Hypothalamus (tissue), 51 donors: ENCODE results near the gene IL19.

Source experiments
- DNase-seq, 51 donors: peaks; one replicate each; lab custom pipeline; 2025; lab: John Stamatoyannopoulos, UW

Gene IL19, protein sequence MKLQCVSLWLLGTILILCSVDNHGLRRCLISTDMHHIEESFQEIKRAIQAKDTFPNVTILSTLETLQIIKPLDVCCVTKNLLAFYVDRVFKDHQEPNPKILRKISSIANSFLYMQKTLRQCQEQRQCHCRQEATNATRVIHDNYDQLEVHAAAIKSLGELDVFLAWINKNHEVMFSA

DNA sequence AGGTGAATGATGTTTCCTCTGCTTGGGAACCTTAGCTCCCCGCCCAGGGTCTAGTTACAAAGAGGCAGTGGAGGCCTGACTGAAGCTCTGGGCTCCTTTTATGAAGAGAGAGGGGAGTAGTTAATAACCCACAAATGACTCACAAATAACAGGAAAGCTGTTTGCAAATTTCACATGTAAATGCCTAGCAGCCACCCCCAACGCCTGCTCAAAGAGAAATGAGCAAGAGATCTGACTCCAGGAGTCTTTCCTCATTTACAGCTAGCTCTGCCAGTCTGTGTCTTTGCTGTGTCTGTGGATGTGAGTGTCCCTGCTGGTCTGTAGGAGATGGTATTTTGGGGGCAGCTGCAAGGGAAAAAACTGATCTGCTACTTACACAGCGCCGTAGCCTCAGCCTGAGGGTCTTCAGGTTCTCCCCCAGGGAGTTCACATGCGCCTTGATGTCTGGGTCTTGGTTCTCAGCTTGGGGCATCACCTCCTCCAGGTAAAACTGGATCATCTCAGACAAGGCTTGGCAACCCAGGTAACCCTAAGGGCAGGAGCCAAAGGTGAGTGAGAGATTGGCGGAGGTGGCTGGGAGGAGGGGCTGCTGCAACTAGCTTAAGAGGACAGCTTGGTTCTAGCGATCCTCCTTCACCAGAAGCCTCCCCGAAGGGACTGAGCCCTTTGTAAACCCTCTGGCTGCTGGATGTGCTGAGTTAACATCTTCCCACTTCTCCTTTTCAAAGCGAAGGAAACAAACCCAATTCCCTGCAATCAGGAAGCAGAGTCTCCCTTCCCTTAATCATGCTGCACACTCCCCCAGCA is at the start of gene IL19:
TSS of gene IL19 (plus strand) at position 243 of the 807 bp plus-strand sequence. CDS start 65,890 bp downstream, outside the sequence.
- DNase-seq, result peak in 3 of 51 donors; percentile 4 to 7 (median 5)

DNA sequence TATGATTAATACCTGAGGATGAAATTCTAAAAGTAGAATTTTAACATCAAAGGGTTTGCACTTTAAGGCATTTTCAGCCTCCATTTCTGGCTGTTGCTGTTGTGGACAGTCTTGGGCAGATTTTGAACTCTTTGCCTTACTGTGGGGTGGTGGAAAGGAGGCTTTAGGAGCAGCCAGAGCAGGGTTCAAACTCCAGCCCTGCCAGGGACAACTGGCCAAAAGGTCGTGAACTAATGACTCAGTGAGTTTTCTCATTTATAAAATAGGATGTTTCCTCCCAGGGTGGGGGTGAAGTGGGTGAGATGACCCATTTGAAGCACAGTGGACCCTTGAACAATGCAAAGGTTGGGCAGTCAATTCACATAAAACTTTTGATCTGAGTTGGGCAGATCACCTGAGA is 49.1 kb upstream of the IL19 start:
- DNase-seq, result no peak

DNA sequence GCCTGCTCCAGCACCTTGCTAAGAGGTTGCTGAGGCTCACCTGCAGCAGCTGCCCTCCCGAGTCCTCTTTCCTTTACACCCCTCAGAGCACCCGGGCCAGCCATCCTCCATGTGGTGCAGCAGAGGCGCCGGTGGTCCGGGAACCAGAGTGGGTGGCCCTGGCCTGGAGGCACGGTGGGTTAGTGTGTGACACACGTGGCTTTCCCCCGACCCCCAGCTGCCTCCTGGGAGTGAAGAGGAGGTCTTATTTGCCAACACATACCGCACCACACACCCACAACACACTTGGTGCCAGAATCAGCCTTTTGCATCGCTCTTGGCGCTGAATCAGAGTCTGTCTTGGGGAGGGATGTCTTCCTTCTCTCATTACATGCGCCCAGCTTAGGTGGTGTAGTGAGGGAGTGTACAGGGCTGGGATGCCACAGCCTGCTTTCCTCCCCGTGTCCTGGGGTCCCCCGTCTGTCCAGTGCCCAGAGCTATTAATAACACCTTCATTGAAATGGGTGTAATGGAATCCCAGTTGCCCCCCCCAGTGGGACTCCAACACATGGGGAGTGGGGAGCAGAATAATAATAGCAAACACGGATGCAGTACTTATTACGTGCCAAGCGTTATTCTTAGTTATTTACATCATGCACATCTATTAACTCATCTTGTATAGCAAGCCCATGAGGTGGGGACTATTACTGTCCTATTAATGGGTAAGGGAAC is 47.7 kb upstream of the IL19 start:
- DNase-seq, result no peak

DNA sequence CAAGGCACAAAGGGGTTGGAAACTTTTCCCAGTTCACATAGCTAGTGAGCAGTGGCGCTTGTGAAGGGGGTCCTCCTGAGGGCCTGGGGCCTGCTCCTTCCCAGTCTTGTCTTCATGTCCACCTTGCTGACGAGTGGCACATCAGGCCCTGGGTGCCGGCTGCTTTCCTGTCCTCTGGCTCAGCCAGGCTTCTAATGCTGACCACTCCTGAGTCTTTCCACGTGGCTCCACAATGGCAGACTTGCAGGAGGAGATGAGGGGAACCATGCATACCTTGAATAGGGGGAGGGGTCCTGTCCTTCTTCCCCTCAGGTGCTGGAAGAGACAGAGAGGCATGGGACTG is 47.1 kb upstream of the IL19 start:
- no peak for DNase-seq

DNA sequence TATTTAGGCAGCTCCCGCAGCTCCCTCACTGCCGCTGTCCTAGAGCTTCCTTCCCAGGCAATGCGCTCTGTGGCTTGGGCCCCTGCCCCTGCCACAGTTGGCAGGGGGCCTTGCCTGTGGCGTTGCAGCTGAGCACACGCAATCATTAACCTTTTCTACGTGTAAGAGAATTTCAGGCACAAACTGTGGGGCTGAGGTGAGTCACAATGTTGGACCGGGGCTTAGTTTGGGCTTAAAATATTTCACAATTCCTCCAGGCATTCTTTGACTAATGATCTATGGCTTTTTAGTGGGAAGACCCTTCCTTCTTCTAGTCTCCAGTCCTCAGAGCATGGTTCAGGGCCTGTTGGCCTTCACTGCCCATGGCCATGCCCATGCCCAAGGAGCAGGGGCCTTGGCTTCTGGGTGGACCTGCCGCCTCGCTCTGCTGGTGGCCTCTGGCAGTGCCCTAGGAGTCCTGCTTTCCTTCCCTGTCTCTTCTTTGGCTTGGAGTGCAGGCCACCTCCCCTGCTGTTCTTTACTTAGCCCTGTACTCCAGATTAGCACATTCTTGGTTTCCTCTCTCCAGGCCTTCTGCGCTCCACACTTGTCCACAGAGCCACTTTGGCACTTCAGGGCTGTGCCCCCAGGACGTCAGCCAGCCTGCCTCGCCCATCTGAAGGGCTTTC is 46.6 kb upstream of the IL19 start:
- peak in 1 of 51 donors; percentile 21 for DNase-seq

DNA sequence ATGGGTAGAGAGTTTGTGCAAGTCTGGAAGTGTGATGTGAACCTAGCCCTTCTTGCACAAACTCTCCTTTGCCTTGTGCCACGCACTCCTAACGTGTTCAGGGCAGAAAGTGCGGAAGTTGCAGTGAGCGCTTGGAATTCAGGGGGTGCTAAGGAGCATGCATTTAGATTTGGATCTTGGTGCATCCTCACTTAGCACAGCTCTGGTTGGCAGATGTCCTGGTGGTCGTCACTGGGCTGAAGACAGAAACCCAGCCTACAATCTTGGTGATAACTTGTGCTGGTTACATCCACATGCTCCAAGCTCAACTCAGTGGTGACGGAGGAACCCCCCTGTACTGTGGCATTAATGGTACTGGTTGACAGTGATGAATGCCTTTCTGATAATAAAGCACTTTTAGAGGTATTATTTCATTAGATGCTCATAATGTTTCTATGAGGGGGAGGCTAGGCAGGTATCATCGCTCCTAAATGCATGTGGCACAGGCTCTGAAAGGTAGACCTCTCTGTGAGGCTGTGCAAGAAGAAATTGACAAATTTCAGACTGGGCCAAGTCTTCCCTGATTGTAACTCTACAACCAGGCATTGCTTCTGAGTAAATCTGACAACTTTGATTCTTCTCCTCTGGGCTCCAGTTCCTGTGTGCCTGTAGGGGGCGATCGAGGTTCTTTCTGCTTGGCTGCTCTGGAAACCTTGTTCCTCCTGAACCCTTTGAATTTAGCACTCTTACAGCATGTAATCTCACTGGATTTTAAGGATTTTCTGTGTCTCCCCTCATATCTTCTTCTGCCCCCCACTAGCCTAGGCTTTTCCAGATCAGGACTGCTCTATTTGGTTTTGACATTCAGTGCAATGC is 45.2 kb upstream of the IL19 start:
- peak in 9 of 51 donors; percentile 13 to 35 (median 31) for DNase-seq

DNA sequence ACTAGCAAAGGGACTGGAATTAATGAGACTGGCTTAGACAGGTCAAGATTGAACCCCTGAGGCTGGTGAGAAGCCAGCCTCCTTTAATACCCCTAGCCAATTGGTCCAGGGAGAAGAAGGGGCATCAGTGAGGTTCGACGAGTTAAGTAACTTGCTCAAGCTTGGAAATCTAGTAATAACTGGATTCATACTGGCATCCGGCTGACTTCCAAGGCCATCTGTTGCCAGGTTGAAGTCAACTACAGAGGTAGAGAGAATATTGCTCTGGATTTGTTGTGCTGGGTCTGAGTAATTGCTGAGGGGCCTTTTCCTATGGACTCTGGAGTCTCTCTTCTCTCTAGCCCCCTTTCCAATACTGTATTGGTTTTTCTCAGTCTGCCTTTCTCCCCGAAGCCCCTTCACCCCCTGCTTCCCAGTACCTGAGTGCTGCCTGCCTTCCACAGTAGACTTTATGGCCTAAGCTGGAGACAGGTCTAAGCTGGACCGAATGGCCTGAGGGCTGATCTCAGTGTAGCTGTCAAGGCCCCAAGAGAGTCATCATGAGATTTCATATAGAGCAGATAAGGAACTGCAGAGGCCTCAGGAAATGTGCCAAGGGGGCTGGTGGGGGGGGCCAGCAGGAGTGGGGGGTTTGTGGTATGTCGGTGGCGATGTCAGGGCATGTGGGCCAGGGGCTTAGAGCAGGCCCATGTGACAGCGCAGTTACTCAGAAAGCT is 42.4 kb upstream of the IL19 start:
- DNase-seq, result no peak

DNA sequence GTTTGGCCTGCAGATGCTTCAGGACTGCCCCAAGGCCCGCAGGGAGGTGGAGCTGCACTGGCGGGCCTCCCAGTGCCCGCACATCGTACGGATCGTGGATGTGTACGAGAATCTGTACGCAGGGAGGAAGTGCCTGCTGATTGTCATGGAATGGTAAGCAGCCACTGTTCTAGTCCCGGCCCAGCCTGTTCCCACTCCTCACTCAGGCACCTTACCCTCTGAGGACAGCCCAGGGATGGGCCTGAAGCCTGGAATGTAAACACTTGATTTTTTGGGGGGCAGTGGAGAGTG is 41.9 kb upstream of the IL19 start:
- no peak for DNase-seq

DNA sequence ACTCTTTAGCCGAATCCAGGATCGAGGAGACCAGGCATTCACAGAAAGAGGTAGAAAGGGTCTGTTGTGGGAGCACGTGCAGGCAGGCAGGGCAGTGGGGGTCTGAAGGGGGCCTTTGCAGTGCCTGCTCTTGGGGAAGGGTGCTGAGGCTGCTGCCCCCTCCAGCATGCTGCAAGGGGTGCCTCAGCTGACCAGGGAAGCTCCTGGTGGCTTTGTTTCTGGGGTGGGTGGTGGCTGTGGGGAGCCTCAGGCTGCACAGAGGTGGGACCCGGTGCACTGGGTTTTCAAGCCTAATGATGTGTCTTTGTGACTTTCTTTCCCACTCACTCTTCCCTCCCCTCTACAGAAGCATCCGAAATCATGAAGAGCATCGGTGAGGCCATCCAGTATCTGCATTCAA is 41.5 kb upstream of the IL19 start:
- DNase-seq, result no peak

DNA sequence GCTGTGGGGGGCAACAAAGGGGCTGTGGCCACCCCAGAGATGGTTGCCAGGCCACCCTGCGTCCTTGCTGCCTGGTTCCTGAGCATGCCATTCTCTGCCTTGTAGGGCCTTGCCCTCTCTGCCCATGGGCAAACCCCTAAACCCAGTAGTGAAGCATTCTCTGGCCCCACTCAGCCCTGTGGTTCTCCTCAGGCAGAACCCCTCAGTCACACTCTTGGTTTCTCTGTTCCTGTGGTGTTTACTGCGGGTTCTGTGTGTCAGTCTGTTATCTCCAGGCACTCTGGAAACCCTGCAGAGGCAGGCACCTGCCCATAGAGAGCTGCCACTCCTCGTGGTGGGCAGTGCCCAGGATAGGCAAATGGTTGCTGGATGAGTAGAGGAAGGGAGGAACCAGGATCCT is 41.1 kb upstream of the IL19 start:
- DNase-seq, result no peak

DNA sequence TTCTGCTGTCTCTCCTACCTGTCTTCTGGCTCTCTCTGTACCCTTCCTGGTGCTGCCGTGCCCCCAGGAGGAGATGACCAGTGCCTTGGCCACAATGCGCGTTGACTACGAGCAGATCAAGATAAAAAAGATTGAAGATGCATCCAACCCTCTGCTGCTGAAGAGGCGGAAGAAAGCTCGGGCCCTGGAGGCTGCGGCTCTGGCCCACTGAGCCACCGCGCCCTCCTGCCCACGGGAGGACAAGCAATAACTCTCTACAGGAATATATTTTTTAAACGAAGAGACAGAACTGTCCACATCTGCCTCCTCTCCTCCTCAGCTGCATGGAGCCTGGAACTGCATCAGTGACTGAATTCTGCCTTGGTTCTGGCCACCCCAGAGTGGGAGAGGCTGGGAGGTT is 38.1 kb upstream of the IL19 start:
- no peak for DNase-seq

DNA sequence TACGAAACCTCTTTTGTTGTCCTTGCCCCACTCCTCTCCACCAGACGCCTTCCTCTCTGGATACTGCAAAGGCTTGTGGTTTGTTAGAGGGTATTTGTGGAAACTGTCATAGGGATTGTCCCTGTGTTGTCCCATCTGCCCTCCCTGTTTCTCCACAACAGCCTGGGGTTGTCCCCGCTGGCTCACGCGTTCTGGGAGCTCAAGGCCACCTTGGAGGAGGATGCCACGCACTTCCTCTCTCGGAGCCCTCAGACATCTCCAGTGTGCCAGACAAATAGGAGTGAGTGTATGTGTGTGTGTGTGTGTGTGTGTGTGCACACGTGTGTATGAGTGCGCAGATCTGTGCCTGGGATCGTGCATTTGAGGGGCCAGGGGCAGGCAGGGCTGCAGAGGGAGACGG is 37.6 kb upstream of the IL19 start:
- no peak for DNase-seq

DNA sequence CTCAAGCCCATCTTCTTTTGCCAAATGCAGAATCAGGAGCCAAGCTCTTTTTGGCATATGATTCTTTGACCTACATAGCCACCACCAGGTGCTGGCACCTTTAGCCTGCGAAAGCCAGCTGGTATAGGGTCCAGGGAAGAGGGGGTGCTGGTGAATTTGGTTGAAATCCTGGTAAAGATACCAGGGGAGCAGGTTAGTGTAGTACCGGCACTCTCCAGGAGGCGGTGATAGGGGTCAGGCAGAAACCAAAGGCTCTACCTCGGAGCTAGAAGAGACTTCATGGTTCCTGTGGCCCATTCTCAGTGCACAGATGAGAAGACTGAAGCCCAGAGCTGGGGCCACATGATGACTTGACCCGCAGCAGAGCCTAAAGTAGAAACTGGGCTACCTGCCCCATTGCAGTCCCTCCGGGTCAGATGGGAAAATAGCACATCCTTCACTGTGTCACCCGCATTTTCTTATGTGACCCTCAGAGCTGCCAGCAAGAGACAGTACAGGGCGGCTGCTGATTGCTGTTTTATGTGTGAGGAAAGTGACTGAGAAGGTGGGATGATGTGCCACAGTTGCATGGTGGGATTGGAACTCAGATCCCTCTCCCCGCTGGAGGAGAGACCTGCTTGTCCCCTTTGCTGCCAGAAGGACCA is 36.0 kb upstream of the IL19 start:
- DNase-seq, result peak in 9 of 51 donors; percentile 6 to 26 (median 17)

DNA sequence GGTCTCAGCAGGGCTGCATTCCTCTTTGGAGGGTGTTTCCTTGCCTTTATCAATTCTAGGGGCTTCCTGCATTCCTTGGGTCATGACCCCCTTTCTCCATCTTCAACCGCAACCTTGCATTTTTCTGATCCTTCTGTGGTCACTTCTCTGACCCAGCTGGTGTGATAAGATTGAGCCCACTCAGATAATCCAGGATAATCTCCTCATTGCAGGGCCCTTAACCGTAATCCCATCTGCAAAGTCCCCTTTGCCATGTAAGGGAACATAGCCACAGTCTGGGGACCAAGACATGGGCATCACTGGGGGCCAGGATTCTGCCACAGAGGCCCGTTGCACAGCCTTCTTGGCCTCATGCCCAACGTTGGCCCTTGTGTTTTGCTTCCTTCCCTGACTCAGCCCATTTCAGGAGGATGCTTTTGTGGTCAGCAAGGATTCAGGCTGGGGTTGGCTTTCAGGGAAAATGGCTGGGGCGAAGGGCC is 35.0 kb upstream of the IL19 start:
- peak in 1 of 51 donors; percentile 8 for DNase-seq

DNA sequence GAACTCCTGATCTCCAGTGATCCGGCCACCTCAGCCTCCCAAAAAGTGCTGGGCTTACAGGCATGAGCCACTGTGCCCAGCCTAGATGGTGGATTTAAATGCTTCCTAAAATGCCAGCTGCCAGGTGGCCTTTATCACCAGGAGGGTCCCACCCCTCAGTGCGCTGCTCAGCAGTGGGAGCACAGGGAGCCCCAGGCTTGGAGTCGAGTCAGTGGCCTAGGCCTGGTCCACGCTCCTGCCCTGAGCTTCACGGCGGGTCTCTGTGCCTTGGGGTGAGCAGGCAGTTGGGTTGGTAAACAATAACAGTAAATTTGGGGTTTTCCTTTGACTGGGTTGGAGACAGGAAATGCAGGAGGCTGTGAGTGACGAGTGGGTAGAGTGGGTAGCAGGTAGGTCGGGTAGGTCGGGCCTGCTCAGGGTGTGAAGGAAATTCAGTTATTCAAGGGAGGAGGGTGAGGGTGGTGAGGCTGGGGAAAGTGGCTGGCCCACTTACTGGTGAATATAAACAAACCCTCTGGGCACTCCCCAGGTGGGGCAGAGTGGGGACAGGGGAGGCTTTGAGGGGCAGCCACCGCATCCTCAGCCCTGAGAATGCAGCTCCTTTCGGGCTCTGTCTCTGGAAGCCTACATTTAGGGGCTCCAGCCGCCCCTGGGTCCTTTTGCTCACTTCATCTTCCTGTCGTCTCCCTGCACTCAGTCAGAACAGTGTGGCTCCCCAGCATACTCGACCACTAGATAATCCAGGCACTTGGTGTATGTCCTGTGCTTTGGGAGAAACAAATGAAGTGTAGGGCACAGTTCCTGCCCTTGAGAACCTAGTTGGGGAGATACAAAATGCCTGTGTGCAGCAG is 33.5 kb upstream of the IL19 start:
- no peak for DNase-seq

DNA sequence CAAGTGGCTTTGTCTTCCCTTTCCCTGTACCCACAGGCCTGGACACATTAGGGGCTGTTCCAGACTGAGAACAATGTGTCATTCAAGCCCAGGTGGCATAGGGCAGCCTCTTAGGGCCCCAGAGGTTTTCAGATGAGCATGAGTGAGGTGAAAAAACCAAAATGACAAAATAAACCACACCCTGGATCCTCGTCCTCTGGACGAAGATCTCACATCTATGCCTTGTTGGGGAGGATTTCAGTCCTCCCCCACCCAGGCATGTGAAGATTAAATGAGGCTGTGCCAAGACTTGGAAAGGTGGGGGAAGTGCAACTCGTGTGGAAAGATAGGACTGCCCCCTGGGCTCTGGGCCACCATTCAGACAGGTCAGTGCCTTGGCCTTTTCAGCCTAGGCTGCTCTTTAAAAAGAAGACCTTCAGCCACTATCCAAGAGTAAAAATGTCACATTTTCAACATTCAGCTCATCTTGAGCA is 32.8 kb upstream of the IL19 start:
- DNase-seq, result no peak

DNA sequence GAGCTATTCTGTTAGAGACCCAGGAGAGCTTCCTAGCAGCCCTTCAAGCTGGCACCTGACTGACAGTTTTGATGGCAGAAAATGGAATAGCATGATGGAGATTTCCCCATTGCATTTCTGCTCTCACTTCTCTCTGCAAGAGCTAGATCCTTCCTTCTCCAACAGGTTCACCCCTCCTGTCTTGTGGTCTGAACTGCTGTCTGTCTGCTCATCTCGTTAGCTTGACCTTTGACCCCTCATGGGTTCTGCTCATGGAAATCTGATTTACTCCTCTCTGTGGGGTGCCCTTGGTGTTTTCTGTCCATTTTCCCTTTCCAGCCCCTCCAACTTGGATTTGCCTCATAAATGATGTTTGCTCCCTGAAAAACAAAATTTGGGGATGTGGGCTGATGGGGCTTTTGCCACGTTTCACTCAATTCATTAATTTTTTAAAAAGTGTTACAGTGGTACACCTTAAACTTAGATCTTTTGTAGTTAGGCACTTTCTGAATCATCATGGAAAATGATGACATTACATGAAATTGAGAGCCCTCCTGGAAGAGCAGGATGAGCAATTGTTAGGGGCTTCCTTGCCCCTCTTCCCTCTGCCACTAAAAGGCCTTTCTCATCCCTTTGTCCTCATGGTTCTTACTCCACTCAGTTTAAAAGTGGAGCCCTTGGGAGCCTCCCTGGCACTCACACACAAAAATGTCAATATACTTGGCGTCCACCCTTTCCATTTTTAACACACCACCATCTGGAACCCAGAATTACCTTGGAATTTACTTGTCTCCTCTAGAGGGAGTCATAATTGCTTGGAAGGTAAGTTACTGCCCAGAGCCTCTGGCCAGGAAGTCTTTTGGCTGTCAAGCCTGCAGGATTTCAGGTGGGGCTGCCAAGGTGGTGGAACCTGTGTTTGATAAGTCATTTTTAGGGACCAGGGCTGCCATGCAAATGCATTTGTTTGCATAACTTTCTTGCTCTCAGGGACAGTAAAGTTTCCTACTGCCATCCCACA is 31.9 kb upstream of the IL19 start:
- DNase-seq, result no peak
